Measurements from ENCODE around the gene TRPM3. TPM values are rescaled to one million over a fixed set of nuclear protein-coding genes. Genes with fewer than 3 reads are reported as not detected.

The TRPM3 gene
- total RNA-seq, 1 experiment from 2014 or later, result not detected

DNA sequence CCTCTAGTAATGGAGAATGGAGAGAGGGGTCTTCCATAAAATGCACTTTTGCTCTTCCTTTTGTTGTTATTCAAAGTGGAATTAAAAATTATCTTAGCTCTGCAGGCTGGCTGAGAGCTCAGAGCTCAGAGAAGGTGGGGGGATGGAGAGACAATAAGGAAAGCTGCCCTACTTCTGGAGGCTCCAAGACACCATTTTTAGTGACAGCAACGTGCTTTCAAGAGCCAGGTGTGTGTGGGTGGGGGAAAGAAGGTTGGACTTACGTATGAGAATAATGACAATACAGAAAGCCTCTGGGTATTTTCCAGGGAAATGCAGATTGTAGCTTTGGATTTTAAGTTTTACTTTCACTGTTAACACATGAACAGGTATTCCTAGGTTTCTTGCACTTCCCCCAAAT, 173.9 kb downstream of the TRPM3 start:
- BruUV-seq (replicated peaks), result no TSS peak
- Histone ChIP-seq H3K27me3 (replicated peaks; ENCODE audit: control insufficient read depth, insufficient read depth, low read length) (no peaks in the 10 kb centered on the region), H3K36me3 (ENCODE audit: control insufficient read depth, insufficient read depth, low read length) (no peaks in the 10 kb centered on the region), H3K4me1 (no peaks in the 10 kb centered on the region), H3K9me3 (no peaks in the 10 kb centered on the region), H3K4me3 (ENCODE audit: low read depth, low read length) (no peak overlapping the region)
- no peaks in the 10 kb centered on the region for H3K4me1 Mint-ChIP-seq (ENCODE audit: low read depth, unreplicated experiment)
- no peaks in the 10 kb centered on the region for H3K36me3 Mint-ChIP-seq (ENCODE audit: insufficient read depth, unreplicated experiment)
- H3K27me3 Mint-ChIP-seq (ENCODE audit: insufficient read depth, unreplicated experiment), result no peaks in the 10 kb centered on the region
- intact Hi-C loops (cut with micrococcal nuclease; ENCODE audit: unreplicated experiment), result no loop called here
- TF ChIP-seq, protein P1, sequence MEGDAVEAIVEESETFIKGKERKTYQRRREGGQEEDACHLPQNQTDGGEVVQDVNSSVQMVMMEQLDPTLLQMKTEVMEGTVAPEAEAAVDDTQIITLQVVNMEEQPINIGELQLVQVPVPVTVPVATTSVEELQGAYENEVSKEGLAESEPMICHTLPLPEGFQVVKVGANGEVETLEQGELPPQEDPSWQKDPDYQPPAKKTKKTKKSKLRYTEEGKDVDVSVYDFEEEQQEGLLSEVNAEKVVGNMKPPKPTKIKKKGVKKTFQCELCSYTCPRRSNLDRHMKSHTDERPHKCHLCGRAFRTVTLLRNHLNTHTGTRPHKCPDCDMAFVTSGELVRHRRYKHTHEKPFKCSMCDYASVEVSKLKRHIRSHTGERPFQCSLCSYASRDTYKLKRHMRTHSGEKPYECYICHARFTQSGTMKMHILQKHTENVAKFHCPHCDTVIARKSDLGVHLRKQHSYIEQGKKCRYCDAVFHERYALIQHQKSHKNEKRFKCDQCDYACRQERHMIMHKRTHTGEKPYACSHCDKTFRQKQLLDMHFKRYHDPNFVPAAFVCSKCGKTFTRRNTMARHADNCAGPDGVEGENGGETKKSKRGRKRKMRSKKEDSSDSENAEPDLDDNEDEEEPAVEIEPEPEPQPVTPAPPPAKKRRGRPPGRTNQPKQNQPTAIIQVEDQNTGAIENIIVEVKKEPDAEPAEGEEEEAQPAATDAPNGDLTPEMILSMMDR (IDR thresholded peaks at IDR 0.05; ENCODE audit: insufficient read depth in 1 of 2, low read depth in 1 of 2, low read length in 1 of 2, severe bottlenecking in 1 of 2, unreplicated experiment in 1 of 2), result no peak
- ChIA-PET CTCF (no interaction called here), POLR2A (no interaction called here)
- no peak overlapping the region for H3K27ac Mint-ChIP-seq (ENCODE audit: unreplicated experiment)
- H3K9me3 Mint-ChIP-seq (ENCODE audit: unreplicated experiment), result no peaks in the 10 kb centered on the region
- H3K4me3 Mint-ChIP-seq (ENCODE audit: unreplicated experiment), result no peak overlapping the region
- DNase-seq, result no peak

DNA sequence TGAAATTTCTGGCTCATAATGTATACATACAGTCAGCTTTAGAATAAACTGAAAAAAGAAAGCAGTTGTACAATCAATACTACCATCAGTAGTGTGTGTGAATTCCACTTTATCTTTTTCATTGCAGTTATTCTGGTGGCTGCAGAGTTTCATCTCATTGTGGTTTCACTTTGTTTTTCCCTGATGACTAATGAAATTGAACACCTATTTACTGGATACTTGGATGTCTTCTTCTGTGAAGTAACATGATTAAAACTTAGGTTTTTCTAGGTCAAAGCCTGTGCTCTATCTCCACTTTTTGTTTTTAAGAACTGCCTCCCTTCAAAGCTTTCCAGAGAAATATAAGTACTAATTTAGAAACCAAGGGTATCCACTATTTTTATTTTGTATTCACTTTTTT, 174.3 kb downstream of the TRPM3 start:
- Mint-ChIP-seq H3K27me3 (ENCODE audit: insufficient read depth, unreplicated experiment) (no peaks in the 10 kb centered on the region), H3K36me3 (ENCODE audit: insufficient read depth, unreplicated experiment) (no peaks in the 10 kb centered on the region), H3K9me3 (ENCODE audit: unreplicated experiment) (no peaks in the 10 kb centered on the region), H3K4me3 (ENCODE audit: unreplicated experiment) (no peak overlapping the region), H3K4me1 (ENCODE audit: low read depth, unreplicated experiment) (no peaks in the 10 kb centered on the region), H3K27ac (ENCODE audit: unreplicated experiment) (no peak overlapping the region)
- ChIA-PET CTCF (no interaction called here), POLR2A (no interaction called here)
- Histone ChIP-seq H3K4me1 (no peaks in the 10 kb centered on the region), H3K36me3 (ENCODE audit: control insufficient read depth, insufficient read depth, low read length) (no peaks in the 10 kb centered on the region), H3K4me3 (ENCODE audit: low read depth, low read length) (no peak overlapping the region), H3K9me3 (no peaks in the 10 kb centered on the region), H3K27me3 (replicated peaks; ENCODE audit: control insufficient read depth, insufficient read depth, low read length) (no peaks in the 10 kb centered on the region)
- no peak for DNase-seq
- no TSS peak for BruUV-seq (replicated peaks)
- TF ChIP-seq, protein P1 (IDR thresholded peaks at IDR 0.05; ENCODE audit: insufficient read depth in 1 of 2, low read depth in 1 of 2, low read length in 1 of 2, severe bottlenecking in 1 of 2, unreplicated experiment in 1 of 2), result no peak
- intact Hi-C loops (cut with micrococcal nuclease; ENCODE audit: unreplicated experiment), result no loop called here

DNA sequence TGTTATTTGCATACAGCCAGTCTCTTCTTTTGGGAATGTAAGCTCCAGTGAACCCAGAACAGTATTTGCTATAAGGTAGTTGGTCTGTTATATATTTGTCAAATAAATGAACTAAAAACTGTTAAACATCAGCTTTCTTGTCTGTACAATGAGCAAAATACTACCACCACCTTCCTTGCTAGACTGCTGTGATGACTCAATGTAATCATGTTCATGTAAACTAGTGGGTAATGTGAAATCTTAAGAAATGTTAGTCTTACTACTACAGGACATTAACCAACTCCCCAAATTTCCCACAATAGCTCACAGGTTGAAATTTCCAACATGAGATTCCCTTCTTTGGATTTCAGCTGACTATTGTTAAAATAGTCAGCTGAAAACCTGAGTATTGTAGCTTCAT, 176.1 kb downstream of the TRPM3 start:
- Mint-ChIP-seq H3K27ac (ENCODE audit: unreplicated experiment) (no peak overlapping the region), H3K4me1 (ENCODE audit: low read depth, unreplicated experiment) (no peaks in the 10 kb centered on the region)
- DNase-seq, result no peak

More for the DNA sequence above, 176.1 kb downstream of the TRPM3 start:
- Histone ChIP-seq H3K27me3 (replicated peaks; ENCODE audit: control insufficient read depth, insufficient read depth, low read length) (no peaks in the 10 kb centered on the region), H3K9me3 (no peaks in the 10 kb centered on the region), H3K4me1 (no peaks in the 10 kb centered on the region), H3K36me3 (ENCODE audit: control insufficient read depth, insufficient read depth, low read length) (no peaks in the 10 kb centered on the region), H3K4me3 (ENCODE audit: low read depth, low read length) (no peak overlapping the region)
- intact Hi-C loops (cut with micrococcal nuclease; ENCODE audit: unreplicated experiment), result no loop called here
- H3K4me3 Mint-ChIP-seq (ENCODE audit: unreplicated experiment), result no peak overlapping the region
- H3K36me3 Mint-ChIP-seq (ENCODE audit: insufficient read depth, unreplicated experiment), result no peaks in the 10 kb centered on the region
- POLR2A ChIA-PET, result no interaction called here
- CTCF ChIA-PET, result no interaction called here
- no peaks in the 10 kb centered on the region for H3K27me3 Mint-ChIP-seq (ENCODE audit: insufficient read depth, unreplicated experiment)
- H3K9me3 Mint-ChIP-seq (ENCODE audit: unreplicated experiment), result no peaks in the 10 kb centered on the region
- TF ChIP-seq, protein P1 (IDR thresholded peaks at IDR 0.05; ENCODE audit: insufficient read depth in 1 of 2, low read depth in 1 of 2, low read length in 1 of 2, severe bottlenecking in 1 of 2, unreplicated experiment in 1 of 2), result no peak
- BruUV-seq (replicated peaks), result no TSS peak
